K562 (cell line): Measurements from ENCODE around the gene DDAH2. TPM values are rescaled to one million over a fixed set of nuclear protein-coding genes. Genes with fewer than 3 reads are reported as not detected.

Experiments
- FOXA1 ChIP-seq: fragments of 450-650 bp; IDR thresholded peaks from 2 replicates; pipeline ENCODE4 v1.6.1; 2016; ENCODE audit warnings: mild to moderate bottlenecking, borderline replicate concordance
- FOXP4 ChIP-seq: sonication (generic); formaldehyde crosslinking; IDR thresholded peaks from 2 replicates; pipeline ENCODE4 v1.8.0; 2022; ENCODE audit warnings: mild to moderate bottlenecking, missing genetic modification reagents, borderline replicate concordance
- FUS ChIP-seq: fragments of 200-400 bp; formaldehyde crosslinking; optimal IDR thresholded peaks from 2 replicates; pipeline ENCODE3; 2017; ENCODE audit warnings: low read depth, low read length
- GTF2E2 ChIP-seq: fragments of 200-800 bp; sonication (Bioruptor generic); IDR thresholded peaks from 2 replicates; pipeline ENCODE4 v1.6.1; 2016; ENCODE audit warnings: missing genetic modification characterization, missing compliant biosample characterization
- HNRNPH1 ChIP-seq: fragments of 200-400 bp; formaldehyde crosslinking; optimal IDR thresholded peaks from 2 replicates; pipeline ENCODE3; 2017; ENCODE audit warnings: low read depth, mild to moderate bottlenecking, low read length, moderate library complexity
- MCM3 ChIP-seq: fragments of 450-650 bp; IDR thresholded peaks from 2 replicates; pipeline ENCODE4 v1.6.1; 2016
- MEIS2 ChIP-seq: fragments of 450-650 bp; IDR thresholded peaks from 2 replicates; pipeline ENCODE4 v1.6.1; 2014; ENCODE audit warnings: mild to moderate bottlenecking; ENCODE audit not compliant: partially characterized antibody
- MIER1 ChIP-seq: fragments of 450-650 bp; IDR thresholded peaks from 2 replicates; pipeline ENCODE4 v1.6.1; 2016; ENCODE audit warnings: antibody characterized with exemption, mild to moderate bottlenecking, low read depth
- MXI1 ChIP-seq: IDR thresholded peaks from 2 replicates; pipeline ENCODE4 v1.6.1; 2011; ENCODE audit warnings: low read depth, mild to moderate bottlenecking, improper control_type of control experiment, low read length
- MYBL2 ChIP-seq, 2 experiments: fragments of 450-650 bp in 1 of 2; sonication (generic) in 1 of 2; formaldehyde crosslinking in 1 of 2; IDR thresholded peaks; 2 replicates each; pipeline versions ENCODE4 v1.6.1 to v1.8.1; 2017 to 2022; ENCODE audit warnings: borderline replicate concordance in 1 of 2, inconsistent platforms in 1 of 2, low read depth in 1 of 2, mild to moderate bottlenecking in 1 of 2, missing genetic modification reagents in 1 of 2, moderate library complexity in 1 of 2
- POLR2B ChIP-seq: fragments of 450-650 bp; IDR thresholded peaks from 2 replicates; pipeline ENCODE4 v1.6.1; 2018; ENCODE audit warnings: low read depth; ENCODE audit not compliant: partially characterized antibody
- RAD21 ChIP-seq, 2 experiments: fragments of 250-450 bp in 1 of 2; fragments of 450-650 bp in 1 of 2; sonication (Bioruptor Pico) in 1 of 2; formaldehyde crosslinking in 1 of 2; IDR thresholded peaks in 1 of 2; conservative IDR thresholded peaks in 1 of 2; 2 replicates each; pipeline versions ENCODE4 v1.4.0 to v1.8.0; 2020 to 2022; ENCODE audit warnings: mild to moderate bottlenecking in 2 of 2, moderate library complexity in 1 of 2
- SMAD2 ChIP-seq: fragments of 150-350 bp; IDR thresholded peaks from 2 replicates; pipeline ENCODE4 v1.6.1; 2014; ENCODE audit warnings: low read depth, mild to moderate bottlenecking, low read length
- STAT5A ChIP-seq: IDR thresholded peaks from 2 replicates; pipeline ENCODE4 v1.6.1; 2012; ENCODE audit warnings: low read length, inconsistent platforms, borderline replicate concordance
- THAP12 ChIP-seq: fragments of 250-450 bp; sonication (Bioruptor Pico); IDR thresholded peaks from 2 replicates; pipeline ENCODE4 v1.9.0; 2021; ENCODE audit warnings: mild to moderate bottlenecking, inconsistent platforms
- XRCC5 ChIP-seq: fragments of 200-400 bp; formaldehyde crosslinking; IDR thresholded peaks from 2 replicates; pipeline ENCODE4 v1.6.1; 2017; ENCODE audit warnings: low read depth, mild to moderate bottlenecking, low read length
- ZFP36 ChIP-seq: fragments of 150-350 bp; IDR thresholded peaks from 2 replicates; pipeline ENCODE4 v1.6.1; 2018; ENCODE audit warnings: low read length, low read depth; ENCODE audit not compliant: partially characterized antibody
- ZNF277 ChIP-seq: fragments of 250-450 bp; sonication (Bioruptor Pico); IDR thresholded peaks from 2 replicates; pipeline ENCODE4 v1.8.0; 2022; ENCODE audit warnings: inconsistent platforms, mild to moderate bottlenecking, moderate library complexity, borderline replicate concordance
- ZNF583 ChIP-seq: fragments of 250-450 bp; sonication (Bioruptor Pico); IDR thresholded peaks from 2 replicates; pipeline ENCODE4 v1.4.0; 2020
- ZNF77 ChIP-seq: fragments of 250-450 bp; sonication (Bioruptor Pico); IDR thresholded peaks from 2 replicates; pipeline ENCODE4 v1.5.0; 2020
- ZNF785 ChIP-seq: fragments of 250-450 bp; sonication (Bioruptor Pico); IDR thresholded peaks from 2 replicates; pipeline ENCODE4 v1.4.0; 2020; ENCODE audit warnings: mild to moderate bottlenecking
- polyA plus RNA-seq, 8 experiments: library from polyadenylated mRNA; depleted of rRNA in 4 of 8; stranded (reverse) in 5 of 8; unstranded in 3 of 8; fragments of >200 nt; fragmentation: Nextera tagmentation in 2 of 8; fragmentation: Illumina TruSeq in 1 of 8; extraction: Ambion mirVana in 2 of 8; extraction: Trizol in 1 of 8; gene quantifications; 2 replicates each; pipeline versions ENCODE4 v1.2.1 to v1.2.3, GENCODE V29; 2011 to 2014; ENCODE audit warnings: inconsistent platforms in 1 of 8, missing spikeins in 1 of 8
- total RNA-seq, 7 experiments: library from RNA; depleted of rRNA in 6 of 7; stranded (reverse); fragments of >200 nt in 6 of 7; fragmentation: Illumina TruSeq in 2 of 7; extraction: Trizol in 2 of 7; gene quantifications; 2 replicates each; pipeline versions ENCODE4 v1.2.1 to v1.2.3, GENCODE V29; 2011 to 2021; ENCODE audit warnings: low replicate concordance in 1 of 7

Gene DDAH2
- total and polyA plus RNA-seq, 9 of the 15 experiments (the other 6 are each of a cell fraction or from before 2014, with no cell fraction given), result 1.8 to 45.4 (median 21.4) TPM

GRCh38 chr6:31737991-31738979 lies 9.2 kb upstream of the DDAH2 start (continued):
- TF ChIP-seq RAD21 (CRISPR knock-in tag; conservative IDR thresholded peaks at IDR 0.05 in 1 of 2, IDR thresholded peaks at IDR 0.05 in 1 of 2) (peak; percentile 11 to 38; a peak in 2 of 4 replicates), XRCC5 (0 out of 2 replicates have a peak, but pooled peaks have one; percentile 71), ZNF277 (no peak), MEIS2 (no peak), MCM3 (no peak), ZNF583 (CRISPR knock-in tag) (peak; percentile 11; the same call in 1 of the 2 replicates), MYBL2 (IDR thresholded peaks at IDR 0.05; ENCODE audit: low read depth) (no peak), MYBL2 (CRISPR knock-in tag; IDR thresholded peaks at IDR 0.05; ENCODE audit: borderline replicate concordance) (no peak), THAP12 (CRISPR knock-in tag) (peak; percentile 83), HNRNPH1 (no peak), SMAD2 (no peak), FOXP4 (CRISPR knock-in tag) (no peak), FOXA1 (no peak), POLR2B (peak; percentile 94), FUS (no peak), MXI1 (0 out of 2 replicates have a peak, but pooled peaks have one; percentile 46), ZNF77 (CRISPR knock-in tag) (no peak), GTF2E2 (tag) (no peak), STAT5A (peak; percentile 29; the same call in 1 of the 2 replicates), ZFP36 (no peak), MIER1 (no peak), ZNF785 (CRISPR knock-in tag) (no peak)
